Endothelial cell of umbilical vein (primary cell): ENCODE data around the gene DENND4C. TPM values are rescaled to one million over a fixed set of nuclear protein-coding genes. Genes with fewer than 3 reads are reported as not detected.

ENCODE experiments used
- BruUV-seq: library from RNA; stranded (reverse); fragments of 400-500 nt; replicated peaks from 2 replicates; lab custom pipeline; 2021; lab: Mats Ljungman, UMichigan
- CTCF ChIA-PET: fragments of 300-600, 350-600 bp; sonication (Branson Sonifier 250); formaldehyde crosslinking; loops from one replicate; lab custom pipeline; 2021; ENCODE audit warnings: antibody characterized with exemption, inconsistent platforms; lab: Charles Lee
- POLR2A ChIA-PET: fragments of 300-600, 350-600 bp; sonication (Branson Sonifier 250); formaldehyde crosslinking; loops from one replicate; lab custom pipeline; 2021; ENCODE audit warnings: antibody characterized with exemption, inconsistent platforms; lab: Charles Lee
- DNase-seq: peaks from one replicate; pipeline ENCODE4 v3.0.0-alpha.2; 2011; ENCODE audit warnings: low read depth, low spot score
- FAIRE-seq: peaks from 2 replicates; lab custom pipeline; 2011; peaks lifted over from hg19 to GRCh38; lab: Jason Lieb, UNC
- H2AFZ ChIP-seq: 2 replicates; pipeline ENCODE4 v1.6.0; 2012; ENCODE audit warnings: low read depth, low read length, control low read depth, inconsistent platforms
- H3K27ac ChIP-seq: 2 replicates; pipeline ENCODE4 v1.5.1; 2011; ENCODE audit warnings: low read depth, mild to moderate bottlenecking, control low read depth, low read length, moderate library complexity; ENCODE audit not compliant: insufficient read depth
- H3K27me3 ChIP-seq, 2 experiments: 2 replicates each; pipeline versions ENCODE4 v1.6.0 to v1.6.1; 2011; ENCODE audit warnings: low read length in 2 of 2, mixed read lengths in 1 of 2; ENCODE audit not compliant: control insufficient read depth in 2 of 2, insufficient read depth in 2 of 2
- H3K36me3 ChIP-seq, 2 experiments: 2 replicates in 1 of 2; 3 replicates in 1 of 2; pipeline ENCODE4 v1.5.1; 2011; ENCODE audit warnings: low read length in 2 of 2, mild to moderate bottlenecking in 1 of 2, moderate library complexity in 1 of 2; ENCODE audit not compliant: control insufficient read depth in 2 of 2, insufficient read depth in 2 of 2; ENCODE audit errors: extremely low read depth in 1 of 2
- H3K4me1 ChIP-seq: 3 replicates; pipeline ENCODE4 v1.5.1; 2011; ENCODE audit warnings: mild to moderate bottlenecking, low read length; ENCODE audit not compliant: control insufficient read depth, insufficient read depth; ENCODE audit errors: extremely low read depth
- H3K4me2 ChIP-seq: 2 replicates; pipeline ENCODE4 v1.6.1; 2011; ENCODE audit warnings: low read length, control low read depth, mixed read lengths; ENCODE audit not compliant: insufficient read depth
- H3K4me3 ChIP-seq, 3 experiments: fragments of 200-600 bp in 1 of 3; sonication (generic), shearing (Covaris generic) in 1 of 3; replicated peaks in 1 of 3; 2 replicates each; pipeline ENCODE4 v1.5.1; 2011 to 2016; ENCODE audit warnings: control low read depth in 3 of 3, low read length in 3 of 3, mild to moderate bottlenecking in 2 of 3, inconsistent platforms in 1 of 3, low read depth in 1 of 3, moderate library complexity in 1 of 3; ENCODE audit not compliant: insufficient read depth in 1 of 3
- H3K79me2 ChIP-seq: 2 replicates; pipeline ENCODE4 v1.6.0; 2012; ENCODE audit warnings: low read length, inconsistent platforms; ENCODE audit not compliant: control insufficient read depth, insufficient read depth
- H3K9ac ChIP-seq: replicated peaks from 2 replicates; pipeline ENCODE3; 2011; ENCODE audit warnings: low read length, control low read depth; ENCODE audit not compliant: insufficient read depth; ENCODE audit errors: extremely low read depth
- H3K9me1 ChIP-seq: replicated peaks from 3 replicates; pipeline ENCODE4 v1.6.0; 2011; ENCODE audit warnings: mild to moderate bottlenecking, low read length; ENCODE audit not compliant: control insufficient read depth, insufficient read depth; ENCODE audit errors: extremely low read depth
- H3K9me3 ChIP-seq: replicated peaks from 2 replicates; pipeline ENCODE4 v1.5.1; 2012; ENCODE audit warnings: low read length, inconsistent platforms; ENCODE audit not compliant: control insufficient read depth, insufficient read depth
- H4K20me1 ChIP-seq: replicated peaks from 2 replicates; pipeline ENCODE3; 2011; ENCODE audit warnings: mild to moderate bottlenecking, low read length; ENCODE audit not compliant: control insufficient read depth, insufficient read depth; ENCODE audit errors: extremely low read depth
- EZH2 ChIP-seq: IDR thresholded peaks from 2 replicates; pipeline ENCODE4 v1.6.1; 2012; ENCODE audit warnings: borderline replicate concordance, low read depth, mild to moderate bottlenecking, moderate library complexity, low read length, inconsistent platforms; ENCODE audit not compliant: severe bottlenecking
- JUN ChIP-seq: IDR thresholded peaks from 2 replicates; pipeline ENCODE4 v1.6.1; 2011; ENCODE audit warnings: borderline replicate concordance, low read depth; ENCODE audit not compliant: insufficient read length, insufficient read depth
- MYC ChIP-seq: IDR thresholded peaks from one replicate; pipeline ENCODE4 v1.6.1; 2011; ENCODE audit warnings: mild to moderate bottlenecking, low read depth, low read length
- POLR2A ChIP-seq: IDR thresholded peaks from 2 replicates; pipeline ENCODE4 v1.6.1; 2012; ENCODE audit warnings: low read depth, mild to moderate bottlenecking, control low read depth, low read length
- POLR2AphosphoS5 ChIP-seq: IDR thresholded peaks from 2 replicates; pipeline ENCODE4 v1.6.1; 2012; ENCODE audit warnings: low read depth, mild to moderate bottlenecking, control low read depth, low read length, moderate library complexity; ENCODE audit not compliant: insufficient read depth
- dilution Hi-C: fragments of 300-500 bp; cut with MboI; formaldehyde crosslinking; loops from one replicate; pipeline ENCODE4 v1.15.0; 2019; ENCODE audit warnings: low sequenced_read_pairs; ENCODE audit not compliant: extremely low pct_ligation_motif_present
- intact Hi-C: fragments of 100-400 bp; cut with micrococcal nuclease; formaldehyde crosslinking; loops from one replicate; pipeline ENCODE4 v1.10.0; 2022
- polyA plus RNA-seq, 4 experiments: library from polyadenylated mRNA; depleted of rRNA in 3 of 4; stranded (reverse) in 3 of 4; unstranded in 1 of 4; fragments of >200 nt; gene quantifications; 2 replicates each; pipeline versions ENCODE4 v1.2.1 to v1.2.3, GENCODE V29; 2011 to 2012; ENCODE audit warnings: missing spikeins in 1 of 4
- total RNA-seq: library from RNA; stranded (reverse); gene quantifications from 2 replicates; pipeline ENCODE4 v1.2.3, GENCODE V29; 2021
- TF ChIP-seq, protein P1 (sequence below), 2 donors: IDR thresholded peaks; 1 replicate in 1 of 2; 2 replicates in 1 of 2; pipeline ENCODE4 v1.5.1; 2011; ENCODE audit warnings: low read length in 2 of 2, mild to moderate bottlenecking in 2 of 2, moderate library complexity in 2 of 2, control low read depth in 1 of 2, inconsistent platforms in 1 of 2, low read depth in 1 of 2; ENCODE audit not compliant: insufficient read depth in 1 of 2; ENCODE audit errors: extremely low read depth in 1 of 2

The DENND4C gene
- total and polyA plus RNA-seq, 2 donors (not counting 3 experiments of a cell fraction or from before 2014, with no cell fraction given) = 9.6 to 36.8 TPM

GRCh38 chr9:19298436-19299000 is 68.0 kb downstream of the DENND4C start:
- H3K79me2 ChIP-seq = no peaks in the 10 kb centered on the region
- intact Hi-C loops = loop anchor here (5.0 kb wide), 1 partner anchor 154 kb away; no protein-coding TSS in a partner anchor
- no peaks in the 10 kb centered on the region for H4K20me1 ChIP-seq
- no peaks in the 10 kb centered on the region for H3K4me1 ChIP-seq
- DNase-seq (no peak), FAIRE-seq (no peak)
- no peak overlapping the region for H3K27ac ChIP-seq
- TF ChIP-seq POLR2A = no peak
- TF ChIP-seq EZH2 = no peak
- TF ChIP-seq JUN = no peak
- TF ChIP-seq, protein P1, sequence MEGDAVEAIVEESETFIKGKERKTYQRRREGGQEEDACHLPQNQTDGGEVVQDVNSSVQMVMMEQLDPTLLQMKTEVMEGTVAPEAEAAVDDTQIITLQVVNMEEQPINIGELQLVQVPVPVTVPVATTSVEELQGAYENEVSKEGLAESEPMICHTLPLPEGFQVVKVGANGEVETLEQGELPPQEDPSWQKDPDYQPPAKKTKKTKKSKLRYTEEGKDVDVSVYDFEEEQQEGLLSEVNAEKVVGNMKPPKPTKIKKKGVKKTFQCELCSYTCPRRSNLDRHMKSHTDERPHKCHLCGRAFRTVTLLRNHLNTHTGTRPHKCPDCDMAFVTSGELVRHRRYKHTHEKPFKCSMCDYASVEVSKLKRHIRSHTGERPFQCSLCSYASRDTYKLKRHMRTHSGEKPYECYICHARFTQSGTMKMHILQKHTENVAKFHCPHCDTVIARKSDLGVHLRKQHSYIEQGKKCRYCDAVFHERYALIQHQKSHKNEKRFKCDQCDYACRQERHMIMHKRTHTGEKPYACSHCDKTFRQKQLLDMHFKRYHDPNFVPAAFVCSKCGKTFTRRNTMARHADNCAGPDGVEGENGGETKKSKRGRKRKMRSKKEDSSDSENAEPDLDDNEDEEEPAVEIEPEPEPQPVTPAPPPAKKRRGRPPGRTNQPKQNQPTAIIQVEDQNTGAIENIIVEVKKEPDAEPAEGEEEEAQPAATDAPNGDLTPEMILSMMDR (IDR thresholded peaks at IDR 0.05; ENCODE audit: extremely low read depth in 1 of 2, insufficient read depth in 1 of 2, low read depth in 1 of 2, low read length in 2 of 2) = no peak
- no peak for TF ChIP-seq MYC
- no peak for TF ChIP-seq POLR2AphosphoS5
- ChIA-PET CTCF (interaction anchor here (1.0 to 1.3 kb wide), 4 partner anchors 11 to 159 kb away, joined by 3 read pairs; no protein-coding TSS in a partner anchor), POLR2A (interaction anchor here (0.7 kb wide), 1 partner anchor 23 kb away, joined by 3 read pairs; no protein-coding TSS in a partner anchor)
- no peak overlapping the region for H3K4me2 ChIP-seq
- no peak overlapping the region for H3K9ac ChIP-seq
- no peaks in the 10 kb centered on the region for H3K27me3 ChIP-seq
- no peak overlapping the region for H2AFZ ChIP-seq
- no peak overlapping the region for H3K4me3 ChIP-seq
- no TSS peak for BruUV-seq
- peaks cover 2 to 3% of the 10 kb centered on the region in 2 experiments for H3K36me3 ChIP-seq
- H3K9me1 ChIP-seq = no peaks in the 10 kb centered on the region
- H3K9me3 ChIP-seq = no peaks in the 10 kb centered on the region
- dilution Hi-C loops = no loop called here
